Measurements from ENCODE around the gene SLC4A7.

SLC4A7 gene

DNA sequence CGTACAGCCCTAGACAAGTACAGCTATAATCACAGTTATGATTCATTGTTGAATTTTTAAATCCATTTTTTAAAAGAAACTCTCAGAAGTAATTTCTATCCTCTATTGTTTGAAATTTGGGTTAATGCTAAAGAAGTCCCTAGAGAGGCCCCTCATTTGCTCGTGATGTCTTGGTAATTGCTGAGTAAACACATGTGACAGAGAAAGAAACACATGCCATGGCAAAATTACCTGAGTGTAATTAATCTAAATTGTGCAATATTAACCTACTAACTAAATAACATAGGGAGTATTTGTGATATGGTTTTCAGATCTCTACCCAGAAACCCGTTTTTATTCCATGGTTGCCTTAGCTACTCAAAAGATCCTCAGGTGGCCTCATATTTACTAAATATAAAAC lies 125.8 kb downstream of the SLC4A7 start:
- TF ChIP-seq, protein P1, sequence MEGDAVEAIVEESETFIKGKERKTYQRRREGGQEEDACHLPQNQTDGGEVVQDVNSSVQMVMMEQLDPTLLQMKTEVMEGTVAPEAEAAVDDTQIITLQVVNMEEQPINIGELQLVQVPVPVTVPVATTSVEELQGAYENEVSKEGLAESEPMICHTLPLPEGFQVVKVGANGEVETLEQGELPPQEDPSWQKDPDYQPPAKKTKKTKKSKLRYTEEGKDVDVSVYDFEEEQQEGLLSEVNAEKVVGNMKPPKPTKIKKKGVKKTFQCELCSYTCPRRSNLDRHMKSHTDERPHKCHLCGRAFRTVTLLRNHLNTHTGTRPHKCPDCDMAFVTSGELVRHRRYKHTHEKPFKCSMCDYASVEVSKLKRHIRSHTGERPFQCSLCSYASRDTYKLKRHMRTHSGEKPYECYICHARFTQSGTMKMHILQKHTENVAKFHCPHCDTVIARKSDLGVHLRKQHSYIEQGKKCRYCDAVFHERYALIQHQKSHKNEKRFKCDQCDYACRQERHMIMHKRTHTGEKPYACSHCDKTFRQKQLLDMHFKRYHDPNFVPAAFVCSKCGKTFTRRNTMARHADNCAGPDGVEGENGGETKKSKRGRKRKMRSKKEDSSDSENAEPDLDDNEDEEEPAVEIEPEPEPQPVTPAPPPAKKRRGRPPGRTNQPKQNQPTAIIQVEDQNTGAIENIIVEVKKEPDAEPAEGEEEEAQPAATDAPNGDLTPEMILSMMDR (IDR thresholded peaks at IDR 0.05; ENCODE audit: insufficient read depth, missing control alignments): no peak
- DNase-seq (ENCODE audit: insufficient read length, low spot score) (no peak), FAIRE-seq (no peak)

DNA sequence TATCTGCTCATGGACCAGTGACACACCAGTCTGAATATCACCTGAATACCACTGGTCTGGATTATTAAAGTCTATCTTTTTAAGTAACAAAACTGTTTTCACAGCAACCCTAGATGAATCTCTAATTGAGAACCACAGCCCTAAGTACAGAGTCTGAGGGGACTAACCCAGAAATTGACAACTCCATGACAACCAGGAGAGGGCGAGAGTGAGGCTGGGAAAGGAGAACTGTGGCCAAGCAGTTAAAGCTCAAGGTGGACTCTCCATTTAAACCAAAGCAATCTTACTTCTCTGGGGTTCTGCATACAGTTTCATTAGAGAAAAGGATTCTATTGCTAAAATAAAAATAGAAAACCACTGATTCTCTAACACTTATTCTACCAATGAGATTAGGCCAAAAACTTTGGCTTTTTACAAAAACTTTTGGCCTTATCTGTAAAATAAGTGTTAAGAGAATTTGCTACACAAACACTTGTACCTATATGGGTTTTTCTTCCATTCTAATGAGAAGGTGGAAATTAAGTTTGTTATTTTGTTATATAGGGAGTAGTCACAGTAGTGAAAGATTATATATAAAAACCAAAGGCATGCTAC lies 126.4 kb downstream of the SLC4A7 start:
- peak; percentile 6 for FAIRE-seq
- no peak for DNase-seq (ENCODE audit: insufficient read length, low spot score)

DNA sequence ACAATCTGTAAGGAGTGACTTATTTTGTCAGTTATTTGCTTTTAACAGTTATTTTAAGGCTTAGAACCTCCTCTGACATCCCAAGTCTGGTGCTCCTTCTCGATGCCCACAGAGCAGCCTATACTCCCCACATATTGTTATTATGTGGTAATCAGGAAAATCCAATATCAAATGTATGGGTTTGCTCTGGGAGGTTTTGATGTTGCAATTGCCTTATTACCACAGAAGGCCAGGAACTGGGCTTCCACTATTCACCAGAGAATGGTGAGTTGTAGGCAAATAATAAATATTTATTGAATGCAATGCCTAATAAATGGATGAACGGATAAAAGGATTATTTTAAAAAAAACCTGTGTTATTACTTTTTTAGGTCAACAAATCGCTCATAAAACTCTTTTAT lies 127.2 kb downstream of the SLC4A7 start:
- no peak for FAIRE-seq
- TF ChIP-seq, protein P1 (IDR thresholded peaks at IDR 0.05; ENCODE audit: insufficient read depth, missing control alignments): no peak
- no peak for DNase-seq (ENCODE audit: insufficient read length, low spot score)

More for the DNA sequence above, 126.4 kb downstream of the SLC4A7 start:
- TF ChIP-seq, protein P1 (IDR thresholded peaks at IDR 0.05; ENCODE audit: insufficient read depth, missing control alignments): peak; percentile 76

DNA sequence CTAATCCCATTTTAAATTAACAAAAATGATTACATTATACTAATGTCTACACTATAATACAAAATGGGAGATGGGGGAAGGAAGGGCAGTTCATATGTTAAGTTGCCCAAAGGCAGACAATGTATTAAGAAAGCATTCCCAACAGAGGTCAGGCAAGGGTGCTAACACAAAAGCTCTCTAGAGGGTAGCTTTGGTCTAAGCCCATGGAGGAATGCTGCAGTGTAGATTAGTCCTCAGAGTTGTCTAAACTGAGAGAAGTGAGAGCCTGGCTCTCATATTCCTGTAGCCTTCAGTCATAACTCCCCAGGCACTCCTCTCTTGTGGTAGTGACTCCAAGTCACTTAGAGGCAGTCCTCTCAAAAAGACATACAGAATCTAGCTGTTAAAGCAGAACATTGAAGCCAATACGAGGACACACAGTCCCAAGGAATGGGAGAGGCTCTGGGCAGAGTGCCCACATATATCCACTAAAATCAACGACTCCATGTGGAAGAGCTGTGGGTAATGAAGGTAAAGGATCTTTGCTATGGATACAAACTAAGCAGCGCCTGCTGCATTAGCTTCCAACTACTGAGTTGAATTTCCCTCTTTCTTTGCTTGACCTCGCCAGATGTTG lies 129.5 kb downstream of the SLC4A7 start:
- TF ChIP-seq, protein P1 (IDR thresholded peaks at IDR 0.05; ENCODE audit: insufficient read depth, missing control alignments): no peak
- FAIRE-seq (no peak), DNase-seq (ENCODE audit: insufficient read length, low spot score) (no peak)

DNA sequence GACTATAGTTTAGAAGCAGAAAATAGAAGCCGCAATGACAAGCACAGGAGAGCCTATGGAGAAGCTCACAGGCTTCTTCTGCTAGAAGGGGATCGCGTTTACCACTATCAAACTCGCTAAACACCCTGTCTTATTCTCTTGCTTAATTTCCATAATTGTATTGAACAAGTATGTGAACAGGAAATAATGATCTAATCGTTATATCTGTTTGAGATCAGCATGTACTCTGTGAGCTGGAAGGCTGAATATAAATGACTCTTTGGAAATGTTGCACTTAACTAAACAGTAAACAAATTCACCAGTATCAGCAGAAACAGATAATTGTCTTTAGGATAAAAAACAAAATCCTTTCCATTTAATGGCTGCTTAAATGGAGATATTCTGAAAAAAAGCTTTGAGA lies 130.0 kb downstream of the SLC4A7 start:
- no peak for DNase-seq (ENCODE audit: insufficient read length, low spot score)
- TF ChIP-seq, protein P1 (IDR thresholded peaks at IDR 0.05; ENCODE audit: insufficient read depth, missing control alignments): no peak
- no peak for FAIRE-seq

DNA sequence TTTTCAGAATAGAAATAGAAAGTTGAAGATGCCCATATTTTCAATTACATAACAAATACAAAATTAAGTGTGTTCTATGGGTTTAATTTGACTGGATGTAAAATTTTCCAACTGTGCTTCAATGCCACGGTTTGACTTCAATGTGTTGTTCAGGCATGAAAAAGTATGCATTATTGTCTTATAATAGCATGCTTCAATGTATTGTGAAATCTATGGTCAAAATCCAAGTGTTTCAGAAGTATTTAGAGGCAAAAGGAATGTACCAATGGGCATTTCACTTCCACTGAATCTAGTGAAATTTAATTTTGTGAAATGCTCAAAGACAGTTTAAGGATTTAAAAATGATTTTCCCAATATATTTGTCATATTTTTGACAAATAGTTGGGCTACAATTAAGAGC lies 131.0 kb downstream of the SLC4A7 start:
- DNase-seq (ENCODE audit: insufficient read length, low spot score) (no peak), FAIRE-seq (no peak)

DNA sequence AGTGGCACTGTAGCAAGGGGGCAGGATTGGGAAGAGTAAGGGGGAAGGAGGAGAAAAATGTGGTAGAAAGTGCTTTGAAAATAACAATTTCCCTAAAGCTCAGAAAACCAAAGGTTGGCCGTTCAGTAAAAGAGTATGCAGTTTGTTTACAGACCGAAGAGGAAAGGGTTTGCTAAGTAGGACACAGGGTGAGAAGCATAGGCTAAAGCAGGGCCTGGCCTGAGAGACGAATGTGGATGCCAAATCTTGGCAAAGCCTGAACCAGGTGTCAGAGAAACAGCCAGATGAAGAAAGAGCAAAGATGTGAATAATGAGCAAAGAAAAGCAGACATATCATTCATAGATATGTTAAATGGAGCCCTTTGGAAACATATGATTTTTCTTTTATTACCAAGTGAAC lies 132.1 kb downstream of the SLC4A7 start:
- FAIRE-seq: no peak
- no peak for DNase-seq (ENCODE audit: insufficient read length, low spot score)
- TF ChIP-seq, protein P1 (IDR thresholded peaks at IDR 0.05; ENCODE audit: insufficient read depth, missing control alignments): no peak

More for the DNA sequence above, 131.0 kb downstream of the SLC4A7 start:
- TF ChIP-seq, protein P1 (IDR thresholded peaks at IDR 0.05; ENCODE audit: insufficient read depth, missing control alignments): no peak

All from D721Med (cell line).